Measurements from ENCODE around the gene RTEL1.
"Not testable (repeated sequence)": the region's sequence is repeated elsewhere in the genome, so short reads cannot be mapped to it uniquely, and the experiment has no call there.

RTEL1 gene

GRCh38 chr20:63639093-63639975 lies 18.8 kb upstream of the RTEL1 start:
- no peak overlapping the region for H2AFZ ChIP-seq (ENCODE audit: low read length)
- H3K9me2 ChIP-seq (replicated peaks; ENCODE audit: insufficient read depth, low read length) = no peaks in the 10 kb centered on the region
- H3K27ac ChIP-seq (ENCODE audit: low read length) = no peak overlapping the region
- no peak overlapping the region for H3K4me2 ChIP-seq (ENCODE audit: low read depth, low read length)
- no peak overlapping the region for H3K9ac ChIP-seq (ENCODE audit: low read length)
- H3K79me2 ChIP-seq (ENCODE audit: low read length) = no peaks in the 10 kb centered on the region
- no peaks in the 10 kb centered on the region for H4K20me1 ChIP-seq (ENCODE audit: insufficient read depth, low read length)
- no peaks in the 10 kb centered on the region for H3K9me3 ChIP-seq (replicated peaks; ENCODE audit: insufficient read depth, low read length)
- H3K4me1 ChIP-seq (ENCODE audit: low read length) = peaks cover 5% of the 10 kb centered on the region; the same call in 1 of the 2 replicates
- H3K27me3 ChIP-seq (replicated peaks; ENCODE audit: insufficient read depth, low read length) = no peaks in the 10 kb centered on the region; the same call in 1 of the 2 replicates
- peaks cover 10% of the 10 kb centered on the region; the same call in 1 of the 2 replicates for H3F3A ChIP-seq (ENCODE audit: insufficient read depth, low read length)
- no peaks in the 10 kb centered on the region for H3K36me3 ChIP-seq (replicated peaks; ENCODE audit: insufficient read depth, low read length)
- TF ChIP-seq, protein P1, sequence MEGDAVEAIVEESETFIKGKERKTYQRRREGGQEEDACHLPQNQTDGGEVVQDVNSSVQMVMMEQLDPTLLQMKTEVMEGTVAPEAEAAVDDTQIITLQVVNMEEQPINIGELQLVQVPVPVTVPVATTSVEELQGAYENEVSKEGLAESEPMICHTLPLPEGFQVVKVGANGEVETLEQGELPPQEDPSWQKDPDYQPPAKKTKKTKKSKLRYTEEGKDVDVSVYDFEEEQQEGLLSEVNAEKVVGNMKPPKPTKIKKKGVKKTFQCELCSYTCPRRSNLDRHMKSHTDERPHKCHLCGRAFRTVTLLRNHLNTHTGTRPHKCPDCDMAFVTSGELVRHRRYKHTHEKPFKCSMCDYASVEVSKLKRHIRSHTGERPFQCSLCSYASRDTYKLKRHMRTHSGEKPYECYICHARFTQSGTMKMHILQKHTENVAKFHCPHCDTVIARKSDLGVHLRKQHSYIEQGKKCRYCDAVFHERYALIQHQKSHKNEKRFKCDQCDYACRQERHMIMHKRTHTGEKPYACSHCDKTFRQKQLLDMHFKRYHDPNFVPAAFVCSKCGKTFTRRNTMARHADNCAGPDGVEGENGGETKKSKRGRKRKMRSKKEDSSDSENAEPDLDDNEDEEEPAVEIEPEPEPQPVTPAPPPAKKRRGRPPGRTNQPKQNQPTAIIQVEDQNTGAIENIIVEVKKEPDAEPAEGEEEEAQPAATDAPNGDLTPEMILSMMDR (IDR thresholded peaks at IDR 0.05; ENCODE audit: low read length) = no peak
- no peak for TF ChIP-seq EZH2phosphoT487 (IDR thresholded peaks at IDR 0.05; ENCODE audit: low read length)
- TF ChIP-seq EZH2 (optimal IDR thresholded peaks at IDR 0.05; ENCODE audit: low read depth, low read length) = no peak
- no peak for DNase-seq
- H3K4me3 ChIP-seq (ENCODE audit: low read length) = no peak overlapping the region

- Histone ChIP-seq H3K4me2 (ENCODE audit: low read depth, low read length) (no peak overlapping the region), H2AFZ (ENCODE audit: low read length) (no peak overlapping the region), H3K9me2 (replicated peaks; ENCODE audit: insufficient read depth, low read length) (no peaks in the 10 kb centered on the region), H3K4me1 (ENCODE audit: low read length) (peaks cover 5% of the 10 kb centered on the region; the same call in 1 of the 2 replicates), H3K27me3 (replicated peaks; ENCODE audit: insufficient read depth, low read length) (no peaks in the 10 kb centered on the region; the same call in 1 of the 2 replicates), H4K20me1 (ENCODE audit: insufficient read depth, low read length) (no peaks in the 10 kb centered on the region), H3F3A (ENCODE audit: insufficient read depth, low read length) (peaks cover 10% of the 10 kb centered on the region; the same call in 1 of the 2 replicates), H3K9me3 (replicated peaks; ENCODE audit: insufficient read depth, low read length) (no peaks in the 10 kb centered on the region), H3K79me2 (ENCODE audit: low read length) (no peaks in the 10 kb centered on the region), H3K4me3 (ENCODE audit: low read length) (no peak overlapping the region), H3K36me3 (replicated peaks; ENCODE audit: insufficient read depth, low read length) (no peaks in the 10 kb centered on the region), H3K9ac (ENCODE audit: low read length) (no peak overlapping the region), H3K27ac (ENCODE audit: low read length) (no peak overlapping the region)
- TF ChIP-seq, protein P1 (IDR thresholded peaks at IDR 0.05; ENCODE audit: low read length) = no peak
- DNase-seq = no peak
These were observed 18.0 kb upstream of the RTEL1 start for GRCh38 chr20:63640086-63640485.

DNA sequence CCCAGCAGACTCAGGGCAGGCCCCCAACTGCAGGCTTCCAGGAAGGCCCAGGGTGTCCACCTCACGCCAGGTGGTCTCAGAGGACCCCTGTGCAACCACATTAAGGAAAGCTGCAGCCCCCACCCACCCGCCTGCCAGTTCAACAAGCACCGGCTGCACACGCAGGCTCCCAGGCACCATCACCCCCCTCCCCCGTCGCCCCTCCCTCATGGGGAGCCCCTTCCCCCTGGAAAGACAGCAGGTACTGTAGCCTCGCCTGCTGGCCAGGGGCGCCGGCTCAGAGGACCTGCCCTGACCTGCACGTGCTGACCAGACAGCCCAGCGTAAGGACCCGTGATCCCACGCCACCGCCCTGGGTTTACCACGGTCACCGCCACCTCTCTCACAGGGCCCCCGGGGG lies 17.4 kb upstream of the RTEL1 start:
- not testable (repeated sequence) for H4K20me1 ChIP-seq (ENCODE audit: insufficient read depth, low read length); H3K79me2 ChIP-seq (ENCODE audit: low read length); H3K9me2 ChIP-seq (replicated peaks; ENCODE audit: insufficient read depth, low read length); H3K27me3 ChIP-seq (replicated peaks; ENCODE audit: insufficient read depth, low read length); DNase-seq; H3K27ac ChIP-seq (ENCODE audit: low read length); H3K9ac ChIP-seq (ENCODE audit: low read length); H3K36me3 ChIP-seq (replicated peaks; ENCODE audit: insufficient read depth, low read length); H3K9me3 ChIP-seq (replicated peaks; ENCODE audit: insufficient read depth, low read length); H3K4me3 ChIP-seq (ENCODE audit: low read length); H3F3A ChIP-seq (ENCODE audit: insufficient read depth, low read length); H3K4me1 ChIP-seq (ENCODE audit: low read length); H2AFZ ChIP-seq (ENCODE audit: low read length)
- peak overlapping the region; percentile 45; the same call in 1 of the 2 replicates for H3K4me2 ChIP-seq (ENCODE audit: low read depth, low read length)

Measured in MM.1S (cell line).